GM23248 (cell line): Measurements from ENCODE around the gene AGAP1. TPM values are rescaled to one million over a fixed set of nuclear protein-coding genes. Genes with fewer than 3 reads are reported as not detected.

ENCODE experiments used
- DNase-seq: peaks from one replicate; pipeline ENCODE4 v3.0.0-alpha.2; 2015
- H2AFZ ChIP-seq: fragments of 200-600 bp; sonication (generic); 2 replicates; pipeline ENCODE4 v1.6.1; 2016; ENCODE audit warnings: antibody characterized with exemption
- H3F3A ChIP-seq: fragments of 200-600 bp; sonication (generic); 2 replicates; pipeline ENCODE4 v1.6.1; 2016; ENCODE audit warnings: mild to moderate bottlenecking, antibody characterized with exemption, mixed run types; ENCODE audit not compliant: insufficient read depth
- H3K27ac ChIP-seq: fragments of 200-600 bp; sonication (generic); 2 replicates; pipeline ENCODE4 v1.5.1; 2016; ENCODE audit warnings: mild to moderate bottlenecking
- H3K27me3 ChIP-seq: fragments of 200-600 bp; sonication (generic); replicated peaks from 2 replicates; pipeline ENCODE4 v1.6.1; 2016; ENCODE audit warnings: mild to moderate bottlenecking; ENCODE audit not compliant: insufficient read depth
- H3K36me3 ChIP-seq: fragments of 200-600 bp; sonication (generic); 2 replicates; pipeline ENCODE4 v1.6.1; 2016; ENCODE audit warnings: low read depth, mild to moderate bottlenecking
- H3K4me1 ChIP-seq: fragments of 200-600 bp; sonication (generic); 2 replicates; pipeline ENCODE4 v1.6.1; 2016; ENCODE audit warnings: mild to moderate bottlenecking; ENCODE audit not compliant: insufficient read depth
- H3K4me2 ChIP-seq: fragments of 200-600 bp; sonication (generic); one replicate; pipeline ENCODE4 v1.6.1; 2016; ENCODE audit warnings: mild to moderate bottlenecking; ENCODE audit not compliant: unreplicated experiment
- H3K4me3 ChIP-seq: fragments of 200-600 bp; sonication (generic); 2 replicates; pipeline ENCODE4 v1.5.1; 2016; ENCODE audit warnings: mild to moderate bottlenecking
- H3K79me2 ChIP-seq: fragments of 200-600 bp; sonication (generic); 2 replicates; pipeline ENCODE4 v1.6.1; 2016; ENCODE audit warnings: mild to moderate bottlenecking; ENCODE audit not compliant: insufficient read depth
- H3K9ac ChIP-seq: fragments of 200-600 bp; sonication (generic); 2 replicates; pipeline ENCODE4 v1.6.1; 2016; ENCODE audit warnings: mild to moderate bottlenecking
- H3K9me2 ChIP-seq: fragments of 200-600 bp; sonication (generic); 2 replicates; pipeline ENCODE4 v1.6.1; 2016; ENCODE audit warnings: mixed run types, mild to moderate bottlenecking, moderate library complexity; ENCODE audit not compliant: insufficient read depth
- H3K9me3 ChIP-seq: fragments of 200-600 bp; sonication (generic); one replicate; pipeline ENCODE4 v1.6.1; 2017; ENCODE audit warnings: low read depth
- H4K20me1 ChIP-seq: fragments of 200-600 bp; sonication (generic); 2 replicates; pipeline ENCODE4 v1.6.0; 2016; ENCODE audit not compliant: insufficient read depth
- EZH2 ChIP-seq: fragments of 200-600 bp; sonication (generic); IDR thresholded peaks from 2 replicates; pipeline ENCODE4 v1.6.1; 2018; ENCODE audit warnings: antibody characterized with exemption, mild to moderate bottlenecking; ENCODE audit not compliant: insufficient read depth, poor library complexity, severe bottlenecking
- EZH2phosphoT487 ChIP-seq: fragments of 200-600 bp; sonication (generic); IDR thresholded peaks from 2 replicates; pipeline ENCODE4 v1.6.1; 2018; ENCODE audit warnings: antibody characterized with exemption, moderate library complexity, mild to moderate bottlenecking, low read depth; ENCODE audit not compliant: insufficient read depth
- WGBS, 2 experiments: methylation state at CpG; one replicate each; pipeline ENCODE4 v1.1.6; 2015 to 2017; ENCODE audit warnings: low lambda C conversion rate in 2 of 2, low coverage in 1 of 2; ENCODE audit errors: missing lambda C conversion rate in 2 of 2; 5-methylcytosine and 5-hydroxymethylcytosine counted together
- in situ Hi-C: fragments of 300-500 bp; cut with MboI; formaldehyde crosslinking; loops from 2 replicates; pipeline ENCODE4 v1.15.0; 2020
- polyA plus RNA-seq: library from polyadenylated mRNA; unstranded; fragments of >200 nt; fragmentation: Nextera tagmentation; extraction: Ambion mirVana; gene quantifications from 2 replicates; pipeline ENCODE4 v1.2.1, GENCODE V29; 2016
- total RNA-seq: library from RNA; depleted of rRNA; stranded (reverse); fragments of >200 nt; shearing (Covaris generic); gene quantifications from 2 replicates; pipeline ENCODE4 v1.2.3, GENCODE V29; 2014

The AGAP1 gene
- total and polyA plus RNA-seq, 2 experiments from 2014 or later, result 2.2 to 9.9 TPM

DNA sequence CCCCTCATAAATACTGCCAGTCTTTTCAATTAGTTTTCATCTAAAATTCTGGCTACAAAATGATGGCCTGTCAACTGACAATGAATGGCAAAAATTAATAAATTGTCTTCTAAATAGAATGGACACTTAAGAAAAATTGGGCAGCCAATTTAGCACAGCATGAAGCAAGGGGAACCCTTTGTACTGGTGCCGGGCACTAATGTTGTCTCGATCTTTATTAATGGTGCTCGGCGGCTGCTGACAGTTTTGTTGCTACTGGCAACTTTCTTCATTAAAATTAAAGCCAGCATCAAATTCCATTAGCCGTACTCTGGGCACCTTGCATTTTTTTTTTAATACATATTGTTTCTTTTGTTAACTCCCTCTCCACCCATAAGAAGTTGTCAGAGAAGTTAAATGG is 365.0 kb downstream of the AGAP1 start:
- in situ Hi-C loops, result no loop called here
- 44 to 57% methylated on average over 5 of the region's 5 CpGs for WGBS, 2 experiments
- Histone ChIP-seq H3K27me3 (no peaks in the 10 kb centered on the region), H3K27ac (no peak overlapping the region), H3K4me1 (no peaks in the 10 kb centered on the region), H3K9me3 (no peaks in the 10 kb centered on the region), H2AFZ (no peak overlapping the region), H3K79me2 (no peaks in the 10 kb centered on the region; the same call in 1 of the 2 replicates), H3K9me2 (no peaks in the 10 kb centered on the region), H4K20me1 (no peaks in the 10 kb centered on the region), H3K4me2 (no peak overlapping the region), H3K9ac (no peak overlapping the region), H3K36me3 (no peaks in the 10 kb centered on the region), H3K4me3 (no peak overlapping the region), H3F3A (no peaks in the 10 kb centered on the region)
- no peak for DNase-seq
- TF ChIP-seq EZH2phosphoT487 (no peak), EZH2 (no peak)

DNA sequence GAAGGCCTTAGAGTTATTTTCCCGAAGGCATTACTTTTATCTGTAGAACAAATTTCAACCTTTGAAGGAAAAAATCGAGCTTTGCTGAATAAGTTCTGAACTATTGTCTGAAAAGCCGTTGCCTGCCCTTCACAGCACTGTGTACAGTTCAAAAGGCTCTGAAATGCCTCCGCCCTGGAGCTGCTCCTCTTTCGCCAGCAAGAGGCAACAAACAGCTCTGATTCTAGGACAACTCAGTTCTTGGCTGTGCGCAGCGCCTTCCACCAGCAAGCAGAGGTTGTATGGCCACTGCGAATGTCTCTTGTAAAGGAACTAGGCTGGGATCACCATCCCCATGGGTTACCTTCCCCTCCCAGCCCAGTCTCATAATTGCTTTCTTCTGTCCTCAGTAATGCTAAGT is 365.8 kb downstream of the AGAP1 start:
- no peak overlapping the region for H3K4me3 ChIP-seq
- H3K9me3 ChIP-seq, result no peaks in the 10 kb centered on the region
- no peak overlapping the region for H3K27ac ChIP-seq
- H3K4me1 ChIP-seq, result no peaks in the 10 kb centered on the region
- no peaks in the 10 kb centered on the region for H3K27me3 ChIP-seq
- in situ Hi-C loops, result no loop called here
- H3F3A ChIP-seq, result no peaks in the 10 kb centered on the region
- TF ChIP-seq EZH2, result no peak
- TF ChIP-seq EZH2phosphoT487, result no peak
- H3K9ac ChIP-seq, result no peak overlapping the region
- H4K20me1 ChIP-seq, result no peaks in the 10 kb centered on the region
- H3K79me2 ChIP-seq, result no peaks in the 10 kb centered on the region; the same call in 1 of the 2 replicates
- DNase-seq, result no peak
- WGBS, 2 experiments, result 96% methylated on average over 8 of the region's 8 CpGs
- no peaks in the 10 kb centered on the region for H3K9me2 ChIP-seq
- no peak overlapping the region for H3K4me2 ChIP-seq
- no peaks in the 10 kb centered on the region for H3K36me3 ChIP-seq
- no peak overlapping the region for H2AFZ ChIP-seq

DNA sequence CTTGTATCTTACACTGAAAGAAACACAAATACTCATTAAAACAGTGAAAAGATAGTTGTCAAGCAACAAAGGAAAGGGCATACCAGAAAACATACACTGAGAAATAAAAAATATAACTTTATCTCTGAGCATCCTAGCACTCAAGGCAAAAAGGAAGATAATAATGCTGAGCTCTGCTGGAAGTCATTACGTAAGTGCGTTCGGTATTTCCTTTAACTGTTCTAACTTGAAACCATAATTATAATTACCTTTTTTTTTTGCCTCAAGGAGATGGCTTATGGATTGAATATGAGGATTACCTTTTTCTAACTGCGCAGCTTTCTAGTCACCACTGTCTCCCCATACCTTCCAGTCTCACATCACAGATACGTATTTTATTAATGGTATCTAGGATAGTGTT is 366.3 kb downstream of the AGAP1 start:
- H2AFZ ChIP-seq, result no peak overlapping the region
- 94 to 97% methylated on average over 5 of the region's 5 CpGs for WGBS, 2 experiments
- TF ChIP-seq EZH2phosphoT487 (no peak), EZH2 (no peak)

DNA sequence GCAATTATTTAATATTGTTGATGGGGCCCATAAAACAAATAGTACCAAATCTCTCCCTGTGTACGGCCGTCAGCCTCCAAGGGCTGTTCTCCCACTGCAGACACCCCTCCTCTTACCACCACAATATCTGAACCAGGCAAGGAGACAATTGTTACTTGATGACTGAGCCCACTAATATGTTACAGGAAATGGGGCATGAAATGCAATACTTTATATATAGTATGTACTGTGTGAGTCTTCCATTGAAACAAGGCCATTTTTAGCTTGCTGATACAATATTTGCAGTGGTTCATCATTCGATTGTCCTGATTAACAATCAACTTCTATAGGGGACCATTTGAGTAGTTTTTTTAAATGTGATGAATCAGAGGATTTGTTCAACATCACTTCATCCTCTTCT is 367.0 kb downstream of the AGAP1 start:
- in situ Hi-C loops, result no loop called here
- no peak for DNase-seq
- TF ChIP-seq EZH2phosphoT487, result no peak
- no peak for TF ChIP-seq EZH2
- no peak overlapping the region for H3K4me3 ChIP-seq
- H4K20me1 ChIP-seq, result no peaks in the 10 kb centered on the region
- no peaks in the 10 kb centered on the region for H3K9me2 ChIP-seq
- no peaks in the 10 kb centered on the region for H3K36me3 ChIP-seq
- no peaks in the 10 kb centered on the region for H3K4me1 ChIP-seq
- H3K27me3 ChIP-seq, result no peaks in the 10 kb centered on the region
- H3K79me2 ChIP-seq, result no peaks in the 10 kb centered on the region; the same call in 1 of the 2 replicates
- no peak overlapping the region for H2AFZ ChIP-seq
- H3F3A ChIP-seq, result no peaks in the 10 kb centered on the region
- H3K9ac ChIP-seq, result no peak overlapping the region
- no peak overlapping the region for H3K4me2 ChIP-seq
- no peaks in the 10 kb centered on the region for H3K9me3 ChIP-seq
- no peak overlapping the region for H3K27ac ChIP-seq
- WGBS, 2 experiments, result 89 to 99% methylated on average over 3 of the region's 3 CpGs

More for the DNA sequence above, 366.3 kb downstream of the AGAP1 start:
- Histone ChIP-seq H3K9me2 (no peaks in the 10 kb centered on the region), H3K9ac (no peak overlapping the region), H3K4me1 (no peaks in the 10 kb centered on the region), H3K9me3 (no peaks in the 10 kb centered on the region), H3K4me2 (no peak overlapping the region), H4K20me1 (no peaks in the 10 kb centered on the region), H3K36me3 (no peaks in the 10 kb centered on the region), H3F3A (no peaks in the 10 kb centered on the region), H3K79me2 (no peaks in the 10 kb centered on the region; the same call in 1 of the 2 replicates), H3K27ac (no peak overlapping the region), H3K27me3 (no peaks in the 10 kb centered on the region), H3K4me3 (no peak overlapping the region)
- in situ Hi-C loops, result no loop called here
- no peak for DNase-seq

DNA sequence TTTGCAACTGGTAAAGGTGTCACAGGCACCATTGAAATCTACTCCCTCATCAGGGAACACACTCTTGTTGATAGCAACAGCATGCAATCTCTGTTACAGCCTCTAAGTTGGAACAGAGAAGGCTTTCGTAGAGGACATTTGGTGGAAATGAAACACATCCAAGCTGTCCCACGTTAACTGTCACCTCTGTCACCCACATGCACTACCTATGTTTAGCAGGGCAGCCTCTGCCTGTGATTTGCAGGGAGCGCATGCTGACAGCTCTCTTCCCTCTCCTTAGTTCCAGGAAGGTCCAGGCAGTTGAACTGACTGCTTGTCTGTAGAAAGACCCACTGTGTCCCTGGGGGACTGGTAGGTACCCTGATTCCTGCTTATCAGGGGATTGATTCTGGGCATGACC is 367.5 kb downstream of the AGAP1 start:
- Histone ChIP-seq H3K27me3 (no peaks in the 10 kb centered on the region), H3K4me1 (no peaks in the 10 kb centered on the region), H3K9me3 (no peaks in the 10 kb centered on the region), H3K79me2 (no peaks in the 10 kb centered on the region; the same call in 1 of the 2 replicates), H2AFZ (no peak overlapping the region), H3K4me2 (no peak overlapping the region), H3K27ac (no peak overlapping the region), H3K36me3 (no peaks in the 10 kb centered on the region), H3F3A (no peaks in the 10 kb centered on the region), H3K9ac (no peak overlapping the region), H3K4me3 (no peak overlapping the region), H4K20me1 (no peaks in the 10 kb centered on the region), H3K9me2 (no peaks in the 10 kb centered on the region)
- DNase-seq, result no peak
- no peak for TF ChIP-seq EZH2
- TF ChIP-seq EZH2phosphoT487, result no peak
- 94 to 96% methylated on average over 3 of the region's 3 CpGs for WGBS, 2 experiments
- in situ Hi-C loops, result no loop called here
